ENCODE results near the gene OR1M1. TPM values are rescaled to one million over a fixed set of nuclear protein-coding genes. Genes with fewer than 3 reads are reported as not detected.

Gene OR1M1
- total RNA-seq, 1 donor from 2014 or later: not detected

- Mint-ChIP-seq H3K4me3 (no peak within 1 kb of the TSS), H3K27me3 (ENCODE audit: insufficient read depth, low read depth) (peaks cover 5% of the 10 kb centered on the region), H3K36me3 (no peaks in the 10 kb centered on the region), H3K9me3 (peaks cover 19% of the 10 kb centered on the region), H3K4me1 (no peaks in the 10 kb centered on the region), H3K27ac (no peak within 1 kb of the TSS)
- no peaks in the 10 kb centered on the region for H3K36me3 ChIP-seq
- H4K20me1 ChIP-seq (ENCODE audit: low read depth): no peaks in the 10 kb centered on the region
- no peaks in the 10 kb centered on the region for H3K79me2 ChIP-seq (ENCODE audit: low read depth)
- H3K4me2 ChIP-seq: no peak within 1 kb of the TSS
- H3K9ac ChIP-seq: no peak within 1 kb of the TSS
- no peaks in the 10 kb centered on the region for H3K27me3 ChIP-seq
- H3F3A ChIP-seq (ENCODE audit: low read depth): no peaks in the 10 kb centered on the region
- H2AFZ ChIP-seq (replicated peaks): no peak within 1 kb of the TSS
- no peak for DNase-seq (ENCODE audit: low spot score)
- no peak within 1 kb of the TSS for H3K27ac ChIP-seq
- no peaks in the 10 kb centered on the region for H3K9me3 ChIP-seq (ENCODE audit: low read depth)
- TF ChIP-seq CTCF (IDR thresholded peaks at IDR 0.05) (no peak), EZH2 (IDR thresholded peaks at IDR 0.05) (no peak), EZH2phosphoT487 (IDR thresholded peaks at IDR 0.05) (no peak)
- H3K4me3 ChIP-seq: no peak within 1 kb of the TSS
- H3K4me1 ChIP-seq: no peaks in the 10 kb centered on the region
Observed at GRCh38 chr19:9107375-9107774, 20.5 kb downstream of the OR1M1 start, which contains the start of gene OR7G2. Gene OR7G2 (minus strand): TSS chr19:9107475. CDS start chr19:9103243, 4,232 bp downstream.

- Histone ChIP-seq H3K79me2 (ENCODE audit: low read depth) (no peaks in the 10 kb centered on the region), H3K9me3 (ENCODE audit: low read depth) (no peaks in the 10 kb centered on the region), H3K36me3 (no peaks in the 10 kb centered on the region), H3F3A (ENCODE audit: low read depth) (no peaks in the 10 kb centered on the region), H2AFZ (replicated peaks) (no peak overlapping the region), H3K4me3 (no peak overlapping the region), H3K9ac (no peak overlapping the region), H3K4me2 (no peak overlapping the region), H4K20me1 (ENCODE audit: low read depth) (no peaks in the 10 kb centered on the region), H3K27me3 (no peaks in the 10 kb centered on the region), H3K27ac (no peak overlapping the region), H3K4me1 (no peaks in the 10 kb centered on the region)
- Mint-ChIP-seq H3K36me3 (no peaks in the 10 kb centered on the region), H3K27ac (no peak overlapping the region), H3K4me3 (no peak overlapping the region), H3K9me3 (peaks cover 19% of the 10 kb centered on the region), H3K27me3 (ENCODE audit: insufficient read depth, low read depth) (peaks cover 5% of the 10 kb centered on the region), H3K4me1 (no peaks in the 10 kb centered on the region)
- TF ChIP-seq EZH2phosphoT487 (IDR thresholded peaks at IDR 0.05) (no peak), CTCF (IDR thresholded peaks at IDR 0.05) (no peak), EZH2 (IDR thresholded peaks at IDR 0.05) (no peak)
- no peak for DNase-seq (ENCODE audit: low spot score)
Observed at GRCh38 chr19:9109959-9110358, 23.1 kb downstream of the OR1M1 start.

- Histone ChIP-seq H3K27me3 (no peaks in the 10 kb centered on the region), H3K36me3 (no peaks in the 10 kb centered on the region), H3F3A (ENCODE audit: low read depth) (no peaks in the 10 kb centered on the region), H3K4me1 (no peaks in the 10 kb centered on the region), H3K4me2 (no peak within 1 kb of the TSS), H3K27ac (no peak within 1 kb of the TSS), H3K79me2 (ENCODE audit: low read depth) (no peaks in the 10 kb centered on the region), H4K20me1 (ENCODE audit: low read depth) (no peaks in the 10 kb centered on the region), H3K9me3 (ENCODE audit: low read depth) (no peaks in the 10 kb centered on the region), H3K9ac (no peak within 1 kb of the TSS), H2AFZ (replicated peaks) (no peak within 1 kb of the TSS), H3K4me3 (no peak within 1 kb of the TSS)
- Mint-ChIP-seq H3K36me3 (no peaks in the 10 kb centered on the region), H3K27ac (no peak within 1 kb of the TSS), H3K27me3 (ENCODE audit: insufficient read depth, low read depth) (peaks cover 4% of the 10 kb centered on the region), H3K4me1 (no peaks in the 10 kb centered on the region), H3K9me3 (peaks cover 15% of the 10 kb centered on the region), H3K4me3 (no peak within 1 kb of the TSS)
- TF ChIP-seq CTCF (IDR thresholded peaks at IDR 0.05) (no peak), EZH2 (IDR thresholded peaks at IDR 0.05) (no peak), EZH2phosphoT487 (IDR thresholded peaks at IDR 0.05) (no peak)
- DNase-seq (ENCODE audit: low spot score): no peak
Observed at GRCh38 chr19:9115307-9115813, 28.5 kb downstream of the OR1M1 start, which contains the start of gene OR7G1. Gene OR7G1 (minus strand): TSS chr19:9115763. CDS start chr19:9115763, 0 bp downstream.

Measured in neural progenitor cell (in vitro differentiated cells).